CD4-positive, alpha-beta T cell (primary cell): ENCODE measurements around the gene PEX19. TPM values are rescaled to one million over a fixed set of nuclear protein-coding genes. Genes with fewer than 3 reads are reported as not detected.

Source experiments
- ATAC-seq: fragments of 200-7000 bp; cut with Tn5 transposase; one replicate; pipeline ENCODE4 v1.10.0; 2022; ENCODE audit warnings: mild to moderate bottlenecking; ENCODE audit not compliant: poor library complexity
- CTCF ChIA-PET: fragments of 350-600 bp; sonication (Branson Sonifier 250); formaldehyde crosslinking; loops from one replicate; lab custom pipeline; 2021; ENCODE audit warnings: antibody characterized with exemption, inconsistent platforms; lab: Charles Lee
- POLR2A ChIA-PET: fragments of 350-600 bp; sonication (Branson Sonifier 250); formaldehyde crosslinking; loops from one replicate; lab custom pipeline; 2021; ENCODE audit warnings: antibody characterized with exemption, inconsistent platforms; lab: Charles Lee
- DNase-seq, 14 experiments: peaks; one replicate each; pipeline ENCODE4 v3.0.0-alpha.2; 2013 to 2020; ENCODE audit warnings: mixed read lengths in 2 of 14
- H3K27ac ChIP-seq, 2 donors: one replicate each; pipeline versions ENCODE4 v1.5.1 to v1.7.0; 2013; ENCODE audit warnings: low read length in 2 of 2, low read depth in 1 of 2, mild to moderate bottlenecking in 1 of 2
- H3K27me3 ChIP-seq, 2 experiments: 1 replicate in 1 of 2; 2 replicates in 1 of 2; pipeline versions ENCODE4 v1.6.1 to v1.7.0; 2013; ENCODE audit warnings: low read length in 2 of 2, control low read depth in 1 of 2, mild to moderate bottlenecking in 1 of 2, moderate library complexity in 1 of 2; ENCODE audit not compliant: insufficient read depth in 2 of 2, control insufficient read depth in 1 of 2
- H3K36me3 ChIP-seq: one replicate; pipeline ENCODE4 v1.6.1; 2013; ENCODE audit warnings: low read length, control low read depth; ENCODE audit not compliant: insufficient read depth
- H3K4me1 ChIP-seq: one replicate; pipeline ENCODE4 v1.6.1; 2013; ENCODE audit warnings: low read length, control low read depth; ENCODE audit not compliant: insufficient read depth
- H3K4me3 ChIP-seq: one replicate; pipeline ENCODE4 v1.5.1; 2013; ENCODE audit warnings: mild to moderate bottlenecking, low read length, moderate library complexity
- H3K9me3 ChIP-seq, 2 experiments: 1 replicate in 1 of 2; 2 replicates in 1 of 2; pipeline versions ENCODE4 v1.6.1 to v1.7.0; 2013; ENCODE audit warnings: low read length in 2 of 2, mild to moderate bottlenecking in 2 of 2, control low read depth in 1 of 2, moderate library complexity in 1 of 2; ENCODE audit not compliant: control insufficient read depth in 1 of 2, insufficient read depth in 1 of 2
- H3K27ac Mint-ChIP-seq: one replicate; pipeline ENCODE4 v1.8.0; 2020; ENCODE audit warnings: mixed read lengths
- H3K27me3 Mint-ChIP-seq: one replicate; pipeline ENCODE4 v1.8.0; 2021; ENCODE audit warnings: mixed read lengths
- H3K36me3 Mint-ChIP-seq: one replicate; pipeline ENCODE4 v1.8.0; 2021; ENCODE audit warnings: low read depth, mixed read lengths
- H3K4me1 Mint-ChIP-seq: one replicate; pipeline ENCODE4 v1.8.0; 2021; ENCODE audit warnings: low read depth, mixed read lengths
- H3K4me3 Mint-ChIP-seq: one replicate; pipeline ENCODE4 v1.8.0; 2020; ENCODE audit warnings: mild to moderate bottlenecking, mixed read lengths
- H3K9me3 Mint-ChIP-seq: one replicate; pipeline ENCODE4 v1.8.0; 2020; ENCODE audit warnings: mixed read lengths
- intact Hi-C, 2 experiments: fragments of 100-400 bp; cut with DNase I in 1 of 2; cut with micrococcal nuclease in 1 of 2; formaldehyde crosslinking; loops; one replicate each; pipeline versions ENCODE4 v1.15.1 to v1.9.0; 2023 to 2025; cut with DNase I, micrococcal nuclease
- total RNA-seq, 174 experiments: library from RNA in 2 of 174; stranded (reverse) in 2 of 174; gene quantifications; one replicate each; pipeline ENCODE4 v1.2.3 and lab custom pipeline; 2021 to 2026
- TF ChIP-seq, protein P1 (sequence below): fragments of 200-600 bp; IDR thresholded peaks from one replicate; pipeline ENCODE4 v1.8.0; 2022; ENCODE audit warnings: antibody characterized with exemption, mild to moderate bottlenecking

Gene PEX19
- total RNA-seq, 2 experiments from 2014 or later: 32.0 to 33.4 TPM

DNA sequence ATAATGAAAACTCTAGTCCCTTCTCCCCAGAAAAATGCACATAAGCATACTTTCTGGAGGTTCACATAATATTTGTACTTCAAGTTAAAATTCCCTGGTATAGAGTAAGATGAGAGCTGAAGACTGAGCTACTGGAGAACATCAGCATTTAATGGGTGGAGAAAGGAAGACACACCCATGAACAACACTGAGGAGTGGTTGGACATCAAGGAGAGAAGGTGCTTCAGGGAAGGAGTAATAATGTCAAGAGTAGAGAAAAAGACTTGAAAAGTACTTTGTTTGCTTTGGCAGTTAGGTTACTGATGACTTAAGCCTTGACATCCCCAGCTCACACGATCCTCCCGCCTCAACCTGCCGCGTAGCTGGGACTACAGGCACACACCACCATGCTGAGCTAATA, 57.9 kb downstream of the PEX19 start:
- ChIA-PET CTCF (no interaction called here), POLR2A (interaction anchor here (2.3 kb wide), 1 partner anchor 36 kb away, joined by 10 read pairs; the partner anchor contains the start of gene DCAF8)
- no peaks in the 10 kb centered on the region for H3K9me3 ChIP-seq
- no peaks in the 10 kb centered on the region for H3K4me1 ChIP-seq
- intact Hi-C loops: no loop called here
- Mint-ChIP-seq H3K27ac (no peak overlapping the region), H3K9me3 (no peaks in the 10 kb centered on the region), H3K36me3 (peaks cover 42% of the 10 kb centered on the region), H3K4me3 (no peak overlapping the region), H3K27me3 (no peaks in the 10 kb centered on the region), H3K4me1 (no peaks in the 10 kb centered on the region)
- H3K27me3 ChIP-seq: no peaks in the 10 kb centered on the region
- H3K36me3 ChIP-seq: peaks cover 94% of the 10 kb centered on the region
- DNase-seq: no peak
- H3K4me3 ChIP-seq: no peak overlapping the region
- TF ChIP-seq, protein P1, sequence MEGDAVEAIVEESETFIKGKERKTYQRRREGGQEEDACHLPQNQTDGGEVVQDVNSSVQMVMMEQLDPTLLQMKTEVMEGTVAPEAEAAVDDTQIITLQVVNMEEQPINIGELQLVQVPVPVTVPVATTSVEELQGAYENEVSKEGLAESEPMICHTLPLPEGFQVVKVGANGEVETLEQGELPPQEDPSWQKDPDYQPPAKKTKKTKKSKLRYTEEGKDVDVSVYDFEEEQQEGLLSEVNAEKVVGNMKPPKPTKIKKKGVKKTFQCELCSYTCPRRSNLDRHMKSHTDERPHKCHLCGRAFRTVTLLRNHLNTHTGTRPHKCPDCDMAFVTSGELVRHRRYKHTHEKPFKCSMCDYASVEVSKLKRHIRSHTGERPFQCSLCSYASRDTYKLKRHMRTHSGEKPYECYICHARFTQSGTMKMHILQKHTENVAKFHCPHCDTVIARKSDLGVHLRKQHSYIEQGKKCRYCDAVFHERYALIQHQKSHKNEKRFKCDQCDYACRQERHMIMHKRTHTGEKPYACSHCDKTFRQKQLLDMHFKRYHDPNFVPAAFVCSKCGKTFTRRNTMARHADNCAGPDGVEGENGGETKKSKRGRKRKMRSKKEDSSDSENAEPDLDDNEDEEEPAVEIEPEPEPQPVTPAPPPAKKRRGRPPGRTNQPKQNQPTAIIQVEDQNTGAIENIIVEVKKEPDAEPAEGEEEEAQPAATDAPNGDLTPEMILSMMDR: no peak
- no peak overlapping the region for H3K27ac ChIP-seq
- ATAC-seq: no peak

Other genes with a start within 250 kb of the PEX19 start
- not detected for gene KCNJ10, start 215.0 kb downstream of the PEX19 start, total RNA-seq
- gene KCNJ9, start 203.6 kb downstream of the PEX19 start, total RNA-seq: not detected
- 10 to 100 TPM; 33.1 to 33.7 TPM for gene IGSF8, start 186.5 kb downstream of the PEX19 start, total RNA-seq
- not detected for gene ATP1A2, start 169.4 kb downstream of the PEX19 start, total RNA-seq
- under 1 TPM in 1 of 2 experiments, not detected in 1; 0.22 TPM for gene ATP1A4, start 133.5 kb downstream of the PEX19 start, total RNA-seq
- not detected for gene CASQ1, start 94.6 kb downstream of the PEX19 start, total RNA-seq
- 10 to 100 TPM in 1 of 2 experiments, 1 to 10 TPM in 1; 9.4 to 10.3 TPM for gene PEA15, start 79.7 kb downstream of the PEX19 start, total RNA-seq
- gene DCAF8, start 22.6 kb downstream of the PEX19 start, total RNA-seq: 100 to 1,000 TPM; 151 to 154 TPM
- 100 to 1,000 TPM in 1 of 2 experiments, 10 to 100 TPM in 1; 95.0 to 107 TPM for gene COPA, start 58.1 kb upstream of the PEX19 start, total RNA-seq
- 10 to 100 TPM; 54.9 to 56.6 TPM for gene NCSTN, start 58.2 kb upstream of the PEX19 start, total RNA-seq
- gene NHLH1, start 81.9 kb upstream of the PEX19 start, total RNA-seq: under 1 TPM in 1 of 2 experiments, not detected in 1; 0.08 TPM
- gene VANGL2, start 115.4 kb upstream of the PEX19 start, total RNA-seq: not detected
- 1 to 10 TPM; 6.3 to 7.3 TPM for gene SLAMF6, start 238.1 kb upstream of the PEX19 start, total RNA-seq